Omental fat pad (tissue), 4 donors: Measurements from ENCODE around the gene BSN. TPM values are rescaled to one million over a fixed set of nuclear protein-coding genes. Genes with fewer than 3 reads are reported as not detected.

Experiments
- ATAC-seq: fragments of 150-250 bp; one replicate; pipeline ENCODE4 v1.9.1; 2016; ENCODE audit warnings: mild to moderate bottlenecking, moderate library complexity; ENCODE audit not compliant: low FRiP score
- DNase-seq: peaks from one replicate; pipeline ENCODE4 v3.0.0-alpha.2; 2019; ENCODE audit warnings: low spot score
- CTCF ChIP-seq, 3 donors: fragments of 450-650 bp; IDR thresholded peaks; one replicate each; pipeline ENCODE4 v1.5.1; 2016 to 2017; ENCODE audit warnings: antibody characterized with exemption in 3 of 3, mild to moderate bottlenecking in 3 of 3, moderate library complexity in 2 of 3
- total RNA-seq, 4 donors: library from RNA; depleted of rRNA; stranded (reverse); fragments of >200 nt; gene quantifications; one replicate each; pipeline ENCODE4 v1.1.0, GENCODE V29; 2016

Gene BSN
- total RNA-seq, 4 donors from 2014 or later = 0.09 to 0.63 (median 0.37) TPM

- DNase-seq = no peak
- ATAC-seq = no peak
- TF ChIP-seq CTCF (IDR thresholded peaks at IDR 0.05) = no peak
These were observed 145.2 kb downstream of the BSN start for GRCh38 chr3:49699281-49699979.

- ATAC-seq = no peak
- TF ChIP-seq CTCF (IDR thresholded peaks at IDR 0.05) = no peak
- DNase-seq = no peak
These were observed 145.7 kb downstream of the BSN start for GRCh38 chr3:49700014-49700413.

GRCh38 chr3:49700453-49701128 is 146.3 kb downstream of the BSN start:
- TF ChIP-seq CTCF (IDR thresholded peaks at IDR 0.05) = no peak

GRCh38 chr3:49701388-49702077 is 147.3 kb downstream of the BSN start:
- no peak for ATAC-seq
- DNase-seq = no peak
- no peak for TF ChIP-seq CTCF (IDR thresholded peaks at IDR 0.05)

More at GRCh38 chr3:49700453-49701128, 146.3 kb downstream of the BSN start:
- no peak for ATAC-seq
- no peak for DNase-seq

GRCh38 chr3:49702672-49703071 is 148.4 kb downstream of the BSN start:
- DNase-seq = no peak
- TF ChIP-seq CTCF (IDR thresholded peaks at IDR 0.05) = no peak
- ATAC-seq = no peak

GRCh38 chr3:49703443-49703927 is 149.2 kb downstream of the BSN start:
- ATAC-seq (peak; percentile 59), DNase-seq (no peak)
- no peak for TF ChIP-seq CTCF (IDR thresholded peaks at IDR 0.05)
